Stromal cell of bone marrow (primary cell): ENCODE measurements around the gene TMEM238.
"Not testable (repeated sequence)": the region's sequence is repeated elsewhere in the genome, so short reads cannot be mapped to it uniquely, and the experiment has no call there.

Experiments
- DNase-seq: peaks from one replicate; pipeline ENCODE4 v3.0.0-alpha.2; 2012; ENCODE audit warnings: low read depth

TMEM238 gene

GRCh38 chr19:55339889-55340783 is 44.0 kb downstream of the TMEM238 start:
- no peak for DNase-seq

DNA sequence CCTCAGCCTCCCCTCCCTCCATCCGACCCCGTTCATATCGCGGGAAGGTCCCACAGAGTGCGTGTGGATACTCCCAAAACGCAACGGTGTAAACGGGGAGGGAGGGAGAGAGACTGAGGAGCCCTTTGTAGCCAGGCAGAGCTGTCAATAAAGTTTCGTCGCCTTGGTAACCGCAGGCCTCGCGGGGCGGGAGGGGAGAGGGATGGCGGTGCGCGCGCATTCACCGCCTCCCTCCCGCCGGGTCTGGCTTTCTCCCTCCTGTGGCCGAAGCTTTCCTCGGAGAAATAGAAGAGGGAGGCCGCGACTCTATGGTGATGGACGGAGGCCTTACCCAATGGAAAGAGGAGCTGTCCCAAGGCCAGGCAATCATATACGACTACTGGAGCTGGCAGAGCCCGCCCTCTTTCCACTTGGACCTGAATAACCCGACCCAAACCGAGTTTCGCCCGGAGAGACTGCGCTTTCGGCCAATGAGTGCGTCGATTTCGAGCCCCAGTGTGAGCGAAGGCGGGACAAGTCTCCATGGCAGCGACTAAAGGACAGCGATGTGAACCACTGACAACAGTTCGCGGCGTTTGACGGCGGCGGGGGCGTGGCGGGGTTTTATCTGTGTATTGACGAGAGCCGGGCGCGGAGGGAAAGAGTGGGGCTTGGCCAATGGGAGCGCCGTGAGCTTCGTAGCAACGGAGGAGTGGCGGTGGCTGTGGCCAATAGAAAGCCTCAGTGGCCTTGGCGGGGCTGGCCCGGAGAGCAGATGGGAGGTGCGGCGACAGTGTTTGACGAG is 44.8 kb downstream of the TMEM238 start, which contains the start of gene KMT5C:
KMT5C (plus strand) TSS at position 772 of the 784 bp plus-strand sequence. CDS start 2,061 bp downstream, outside the sequence.
- DNase-seq, result peak; percentile 100

GRCh38 chr19:55336101-55336500 is 48.0 kb downstream of the TMEM238 start:
- no peak for DNase-seq

DNA sequence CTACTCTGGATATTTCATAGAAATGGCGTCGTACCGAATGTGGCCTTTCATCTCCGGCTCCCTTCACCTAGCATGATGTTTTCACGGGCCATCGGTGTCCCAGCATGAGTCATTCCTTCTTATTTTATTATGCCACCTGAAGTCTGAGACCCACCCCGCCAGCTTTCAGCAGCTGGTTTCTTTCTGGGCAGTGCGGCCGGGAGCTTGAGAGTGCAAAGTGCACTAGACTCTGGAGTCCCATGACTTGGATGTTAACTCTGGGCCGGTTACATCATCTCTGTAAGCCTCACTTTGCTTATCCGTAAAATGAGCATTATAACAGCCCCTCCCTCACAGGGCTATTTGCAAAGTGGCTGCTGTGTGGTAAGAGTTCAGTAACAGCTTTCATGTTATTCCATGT is 50.2 kb downstream of the TMEM238 start:
- no peak for DNase-seq

- DNase-seq, result not testable (repeated sequence)
These were observed 54.3 kb downstream of the TMEM238 start for GRCh38 chr19:55329791-55330190.
